Vagina (tissue), 2 donors: ENCODE data around the gene COL28A1. TPM values are rescaled to one million over a fixed set of nuclear protein-coding genes. Genes with fewer than 3 reads are reported as not detected.

Experiments
- DNase-seq, 2 donors: peaks; one replicate each; pipeline ENCODE4 v3.0.0-alpha.2; 2017; ENCODE audit errors: extremely low spot score in 2 of 2
- H3K27ac ChIP-seq: fragments of 200-600 bp; sonication (generic); one replicate; pipeline ENCODE4 v1.5.1; 2019
- H3K27me3 ChIP-seq: fragments of 200-600 bp; sonication (generic); one replicate; pipeline ENCODE4 v1.5.1; 2019
- H3K36me3 ChIP-seq, 2 donors: fragments of 200-600 bp; sonication (generic); one replicate each; pipeline ENCODE4 v1.5.1; 2017 to 2019
- H3K4me1 ChIP-seq: fragments of 200-600 bp; sonication (generic); one replicate; pipeline ENCODE4 v1.5.1; 2019
- H3K4me3 ChIP-seq, 2 donors: fragments of 200-600 bp; sonication (generic); 1 replicate in 1 of 2; 2 replicates in 1 of 2; pipeline ENCODE4 v1.5.1; 2016 to 2019
- H3K9me3 ChIP-seq: fragments of 200-600 bp; sonication (generic); one replicate; pipeline ENCODE4 v1.5.1; 2019
- CTCF ChIP-seq, 3 experiments: fragments of 450-650 bp in 2 of 3; fragments of 200-600 bp in 1 of 3; sonication (generic) in 1 of 3; IDR thresholded peaks; one replicate each; pipeline ENCODE4 v1.5.1; 2017 to 2019; ENCODE audit warnings: antibody characterized with exemption in 3 of 3, mild to moderate bottlenecking in 2 of 3, moderate library complexity in 2 of 3
- POLR2A ChIP-seq, 2 donors: fragments of 450-650 bp; IDR thresholded peaks; one replicate each; pipeline ENCODE4 v1.6.1; 2017; ENCODE audit warnings: antibody characterized with exemption in 2 of 2, mild to moderate bottlenecking in 2 of 2, moderate library complexity in 2 of 2
- POLR2AphosphoS5 ChIP-seq, 2 donors: sonication (generic); formaldehyde crosslinking; IDR thresholded peaks; one replicate each; pipeline ENCODE4 v1.9.0; 2017; ENCODE audit warnings: antibody characterized with exemption in 2 of 2, mild to moderate bottlenecking in 2 of 2, low read depth in 1 of 2; ENCODE audit not compliant: insufficient read depth in 1 of 2
- intact Hi-C: fragments of 100-400 bp; cut with DNase I; formaldehyde crosslinking; loops from one replicate; pipeline ENCODE4 v1.15.1; 2023
- total RNA-seq: library from RNA; depleted of rRNA; stranded (reverse); fragments of >200 nt; gene quantifications from one replicate; pipeline ENCODE4 v1.2.3, GENCODE V29; 2016

COL28A1 gene
- total RNA-seq, 1 donor from 2014 or later, result 5.4 TPM

DNA sequence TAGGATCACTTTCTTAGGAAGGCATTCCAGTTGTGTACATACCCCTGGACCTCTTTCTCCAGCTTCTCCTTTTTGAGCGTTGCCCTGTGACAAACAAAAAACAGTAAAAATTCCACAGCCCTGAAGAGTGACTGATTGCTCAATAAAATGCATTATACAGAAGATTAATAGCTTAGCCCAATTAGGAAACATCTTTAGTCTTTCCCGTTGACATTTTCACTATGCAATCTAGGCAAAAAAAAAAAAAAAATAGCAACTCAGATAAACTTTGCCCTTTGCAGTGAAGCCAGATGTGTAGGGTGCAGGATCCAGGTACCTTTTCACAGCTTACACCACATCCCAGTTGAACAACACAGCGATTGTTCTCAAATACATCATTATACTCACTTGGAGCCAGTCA is 17.9 kb downstream of the COL28A1 start:
- no peaks in the 10 kb centered on the region for H3K36me3 ChIP-seq
- H3K9me3 ChIP-seq, result no peaks in the 10 kb centered on the region
- DNase-seq, result no peak
- H3K27ac ChIP-seq, result no peak overlapping the region
- intact Hi-C loops, result no loop called here
- H3K4me3 ChIP-seq, result no peak overlapping the region
- no peaks in the 10 kb centered on the region for H3K4me1 ChIP-seq
- TF ChIP-seq CTCF (IDR thresholded peaks at IDR 0.05) (no peak), POLR2A (IDR thresholded peaks at IDR 0.05) (no peak), POLR2AphosphoS5 (IDR thresholded peaks at IDR 0.05; ENCODE audit: insufficient read depth in 1 of 2, low read depth in 1 of 2) (no peak)
- H3K27me3 ChIP-seq, result no peaks in the 10 kb centered on the region

- no peak overlapping the region for H3K4me3 ChIP-seq
- TF ChIP-seq POLR2AphosphoS5 (IDR thresholded peaks at IDR 0.05; ENCODE audit: insufficient read depth in 1 of 2, low read depth in 1 of 2), result no peak
- TF ChIP-seq POLR2A (IDR thresholded peaks at IDR 0.05), result no peak
- TF ChIP-seq CTCF (IDR thresholded peaks at IDR 0.05), result no peak
- H3K4me1 ChIP-seq, result no peaks in the 10 kb centered on the region
- DNase-seq, result no peak
- no peaks in the 10 kb centered on the region for H3K36me3 ChIP-seq
- no peak overlapping the region for H3K27ac ChIP-seq
- no peaks in the 10 kb centered on the region for H3K9me3 ChIP-seq
- H3K27me3 ChIP-seq, result no peaks in the 10 kb centered on the region
- intact Hi-C loops, result no loop called here
Observed at GRCh38 chr7:7516662-7517061, 19.0 kb downstream of the COL28A1 start.

GRCh38 chr7:7516156-7516555 is 19.5 kb downstream of the COL28A1 start:
- no peaks in the 10 kb centered on the region for H3K36me3 ChIP-seq
- no peaks in the 10 kb centered on the region for H3K9me3 ChIP-seq
- no peak overlapping the region for H3K27ac ChIP-seq
- DNase-seq, result no peak
- intact Hi-C loops, result no loop called here
- H3K27me3 ChIP-seq, result no peaks in the 10 kb centered on the region
- no peak overlapping the region for H3K4me3 ChIP-seq
- TF ChIP-seq POLR2AphosphoS5 (IDR thresholded peaks at IDR 0.05; ENCODE audit: insufficient read depth in 1 of 2, low read depth in 1 of 2) (no peak), CTCF (IDR thresholded peaks at IDR 0.05) (no peak), POLR2A (IDR thresholded peaks at IDR 0.05) (no peak)
- H3K4me1 ChIP-seq, result no peaks in the 10 kb centered on the region

DNA sequence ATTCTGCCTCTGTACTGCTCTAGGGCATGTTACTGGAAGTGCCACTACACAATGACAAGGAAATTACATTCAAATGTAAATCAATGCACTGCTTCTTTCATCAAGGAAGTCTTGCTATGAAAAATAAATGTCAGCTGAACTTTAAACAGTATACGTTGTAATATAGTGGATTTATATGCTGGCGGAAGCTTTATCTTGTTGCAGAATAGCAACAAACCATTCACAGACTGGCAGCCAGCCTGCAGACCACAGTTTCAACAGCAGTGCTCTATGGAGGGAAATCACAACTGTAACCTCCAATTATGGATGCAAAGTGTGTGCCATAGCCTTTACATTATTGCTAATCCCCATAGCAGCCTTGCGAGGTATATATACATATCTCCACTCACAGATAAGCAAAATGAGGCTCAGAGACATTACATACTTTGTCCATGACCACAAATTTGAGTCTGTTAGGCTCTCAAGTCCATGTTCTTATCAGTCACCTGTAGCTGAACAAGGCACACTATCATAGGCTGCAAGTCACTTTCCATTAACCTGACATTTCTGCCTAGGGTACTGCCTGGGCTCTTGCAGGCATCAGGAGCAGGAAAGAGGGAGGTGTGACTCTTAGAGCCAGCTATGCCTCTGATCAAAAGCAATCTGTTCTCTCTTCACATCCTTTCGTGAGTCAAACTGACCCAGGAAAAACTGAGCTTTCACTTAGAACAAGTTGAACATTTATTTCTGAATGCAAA is 22.6 kb downstream of the COL28A1 start:
- H3K27me3 ChIP-seq, result no peaks in the 10 kb centered on the region
- no peaks in the 10 kb centered on the region for H3K36me3 ChIP-seq
- intact Hi-C loops, result no loop called here
- TF ChIP-seq CTCF (IDR thresholded peaks at IDR 0.05), result no peak
- no peak for TF ChIP-seq POLR2AphosphoS5 (IDR thresholded peaks at IDR 0.05; ENCODE audit: insufficient read depth in 1 of 2, low read depth in 1 of 2)
- TF ChIP-seq POLR2A (IDR thresholded peaks at IDR 0.05), result no peak
- no peak overlapping the region for H3K4me3 ChIP-seq
- H3K9me3 ChIP-seq, result no peaks in the 10 kb centered on the region
- no peaks in the 10 kb centered on the region for H3K4me1 ChIP-seq
- H3K27ac ChIP-seq, result no peak overlapping the region
- no peak for DNase-seq

DNA sequence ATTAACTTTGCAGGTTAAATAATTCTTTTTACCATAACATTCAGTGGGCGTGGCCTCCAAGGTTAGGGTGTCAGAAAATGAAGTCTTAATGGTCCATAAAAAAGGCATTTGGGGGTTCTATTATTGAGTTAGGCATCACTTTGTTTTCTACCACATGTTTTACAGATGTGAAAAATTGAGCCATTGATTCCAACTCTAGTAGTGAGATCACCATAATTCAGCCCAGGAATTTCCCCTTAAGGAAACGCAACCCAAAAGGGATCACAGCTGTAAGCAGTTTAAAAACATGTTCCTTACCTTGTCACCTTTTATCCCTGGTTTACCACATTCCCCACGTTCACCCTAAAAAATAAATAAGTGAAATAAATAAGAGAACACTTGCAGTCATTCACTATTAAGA is 24.9 kb downstream of the COL28A1 start:
- Histone ChIP-seq H3K27me3 (no peaks in the 10 kb centered on the region), H3K36me3 (no peaks in the 10 kb centered on the region), H3K4me3 (no peak overlapping the region), H3K27ac (no peak overlapping the region), H3K4me1 (no peaks in the 10 kb centered on the region), H3K9me3 (no peaks in the 10 kb centered on the region)
- TF ChIP-seq POLR2AphosphoS5 (IDR thresholded peaks at IDR 0.05; ENCODE audit: insufficient read depth in 1 of 2, low read depth in 1 of 2) (no peak), POLR2A (IDR thresholded peaks at IDR 0.05) (no peak)
- DNase-seq, result no peak
- intact Hi-C loops, result no loop called here
